G401.6 (cell line): ENCODE data around the gene MED25.

Experiments
- FAIRE-seq: peaks from 2 replicates; lab custom pipeline; 2012; peaks lifted over from hg19 to GRCh38; lab: Jason Lieb, UNC

MED25 gene

DNA sequence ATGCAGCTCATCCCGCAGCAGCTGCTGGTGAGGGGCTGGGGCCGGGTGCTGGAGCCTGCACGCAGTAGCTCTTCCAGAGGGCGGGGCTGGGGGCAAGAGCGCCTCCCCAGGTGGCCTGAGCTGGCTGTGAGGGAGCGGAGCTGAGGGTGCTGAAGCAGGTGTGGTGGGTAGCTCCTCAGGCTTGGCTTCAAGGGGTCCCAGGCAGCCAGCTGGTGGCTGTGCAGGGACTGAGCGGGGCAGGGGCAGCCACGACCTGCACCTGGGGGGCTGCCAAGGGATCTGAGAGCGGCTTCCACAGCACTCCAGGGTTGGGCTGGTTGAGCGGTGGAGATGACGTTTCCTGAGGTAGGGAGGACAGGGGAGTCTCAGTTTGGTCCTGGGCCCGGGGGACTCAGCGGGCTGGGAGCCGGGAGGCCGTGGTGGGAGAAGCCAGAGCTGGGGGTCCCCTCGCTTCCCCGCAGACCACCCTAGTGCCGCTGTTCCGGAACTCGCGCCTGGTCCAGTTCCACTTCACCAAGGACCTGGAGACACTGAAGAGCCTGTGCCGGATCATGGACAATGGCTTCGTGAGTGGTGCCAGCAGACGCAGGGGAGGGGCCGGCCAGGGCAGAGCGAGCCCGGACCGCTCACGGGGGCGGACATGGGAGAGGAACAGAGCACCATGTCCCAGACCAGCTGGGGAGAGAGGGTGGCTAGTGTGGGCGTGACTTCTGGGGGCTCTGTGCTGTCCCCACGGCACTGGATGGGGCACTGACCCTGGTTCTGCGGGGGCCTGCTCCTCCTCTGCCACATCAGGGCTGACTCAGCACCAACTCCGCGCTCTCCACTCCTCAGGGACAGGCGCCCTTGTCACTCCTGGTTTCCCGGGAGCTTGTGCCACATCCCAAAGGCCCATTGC, 40.2 kb downstream of the MED25 start:
- no peak for FAIRE-seq

DNA sequence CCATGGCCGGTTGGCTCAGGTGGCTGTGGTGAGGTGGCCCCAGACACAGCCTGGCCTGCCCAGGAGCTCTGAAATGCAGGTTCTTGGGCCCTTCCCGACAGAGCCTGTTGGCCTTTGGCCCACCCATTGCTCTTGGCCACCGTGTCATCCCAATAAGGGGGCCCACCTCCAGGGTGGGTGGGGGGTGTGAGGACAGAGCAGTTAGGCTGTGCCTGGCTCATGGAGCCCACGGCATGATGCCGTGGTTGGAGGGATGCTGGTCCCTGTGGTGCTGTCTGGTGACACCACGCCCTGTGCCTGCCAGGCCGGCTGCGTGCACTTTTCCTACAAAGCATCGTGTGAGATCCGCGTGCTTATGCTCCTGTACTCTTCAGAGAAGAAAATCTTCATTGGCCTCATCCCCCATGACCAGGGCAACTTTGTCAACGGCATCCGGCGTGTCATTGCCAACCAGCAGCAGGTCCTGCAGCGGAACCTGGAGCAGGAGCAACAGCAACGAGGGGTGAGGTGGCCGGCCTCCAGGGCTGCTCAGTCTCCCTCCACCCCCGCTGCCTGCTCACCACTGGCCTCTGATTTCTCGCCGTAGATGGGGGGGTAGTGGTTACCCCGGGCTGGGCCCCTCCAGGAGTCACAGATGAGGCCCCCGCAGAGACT, 41.7 kb downstream of the MED25 start:
- no peak for FAIRE-seq

DNA sequence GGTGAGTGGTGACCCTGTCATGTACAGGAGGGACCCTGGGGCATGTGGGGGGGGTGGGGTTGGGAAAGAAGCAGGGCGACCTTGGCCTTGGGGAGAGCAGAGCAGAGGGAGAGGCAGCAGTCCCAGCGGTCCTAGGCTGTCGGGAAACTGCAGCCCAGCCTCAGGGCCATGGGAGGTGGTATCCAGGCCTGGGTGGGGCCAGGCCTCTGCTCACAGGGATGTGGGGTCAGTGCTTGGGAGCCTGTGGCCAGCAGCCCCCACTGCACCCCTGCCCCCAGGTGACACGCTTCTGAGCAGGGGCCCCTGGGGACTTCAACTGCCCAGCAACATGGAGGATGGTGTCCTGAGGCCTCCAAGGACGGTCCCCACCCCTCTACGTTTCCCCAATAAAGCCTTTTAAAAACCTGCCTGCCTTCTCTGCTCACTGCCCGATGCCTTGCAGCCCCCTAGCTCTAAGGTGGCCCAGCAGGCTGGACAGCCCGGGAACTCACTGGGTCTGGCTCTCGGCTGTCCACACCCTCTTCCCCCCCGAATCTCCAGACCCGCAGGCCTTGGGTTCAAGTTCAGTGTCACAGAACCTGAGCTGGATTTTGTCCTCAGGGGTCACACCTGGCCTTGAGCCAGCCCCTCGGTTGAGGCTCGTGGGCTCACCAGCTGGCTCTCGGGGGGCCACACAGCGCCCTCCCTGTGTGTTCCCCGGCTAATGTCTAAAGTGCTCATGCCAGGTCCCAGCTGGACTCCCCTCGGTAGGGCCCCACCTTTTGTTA, 42.4 kb downstream of the MED25 start:
- FAIRE-seq, result no peak

DNA sequence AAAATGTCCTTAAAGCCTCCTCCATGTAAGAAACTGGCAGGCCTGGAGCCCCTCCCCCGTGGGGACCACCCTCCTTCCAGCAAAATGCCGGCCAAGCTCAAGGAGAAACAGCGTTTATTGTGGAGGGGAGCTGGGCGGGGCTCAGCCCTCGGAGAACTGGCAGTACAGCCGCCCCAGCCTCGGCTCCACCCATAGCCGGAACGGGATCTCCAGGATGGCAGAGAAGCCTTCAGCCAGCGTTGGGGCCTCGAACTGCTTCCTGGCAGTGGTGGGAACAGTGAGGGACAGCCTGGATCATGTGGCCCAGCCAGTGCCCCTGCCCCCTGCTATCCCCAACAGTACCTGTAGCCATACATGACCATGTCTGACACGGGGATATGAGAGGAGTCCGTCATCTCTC, 43.0 kb downstream of the MED25 start:
- peak; percentile 96 for FAIRE-seq

GRCh38 chr19:49861541-49862378, 43.7 kb downstream of the MED25 start:
- no peak for FAIRE-seq

DNA sequence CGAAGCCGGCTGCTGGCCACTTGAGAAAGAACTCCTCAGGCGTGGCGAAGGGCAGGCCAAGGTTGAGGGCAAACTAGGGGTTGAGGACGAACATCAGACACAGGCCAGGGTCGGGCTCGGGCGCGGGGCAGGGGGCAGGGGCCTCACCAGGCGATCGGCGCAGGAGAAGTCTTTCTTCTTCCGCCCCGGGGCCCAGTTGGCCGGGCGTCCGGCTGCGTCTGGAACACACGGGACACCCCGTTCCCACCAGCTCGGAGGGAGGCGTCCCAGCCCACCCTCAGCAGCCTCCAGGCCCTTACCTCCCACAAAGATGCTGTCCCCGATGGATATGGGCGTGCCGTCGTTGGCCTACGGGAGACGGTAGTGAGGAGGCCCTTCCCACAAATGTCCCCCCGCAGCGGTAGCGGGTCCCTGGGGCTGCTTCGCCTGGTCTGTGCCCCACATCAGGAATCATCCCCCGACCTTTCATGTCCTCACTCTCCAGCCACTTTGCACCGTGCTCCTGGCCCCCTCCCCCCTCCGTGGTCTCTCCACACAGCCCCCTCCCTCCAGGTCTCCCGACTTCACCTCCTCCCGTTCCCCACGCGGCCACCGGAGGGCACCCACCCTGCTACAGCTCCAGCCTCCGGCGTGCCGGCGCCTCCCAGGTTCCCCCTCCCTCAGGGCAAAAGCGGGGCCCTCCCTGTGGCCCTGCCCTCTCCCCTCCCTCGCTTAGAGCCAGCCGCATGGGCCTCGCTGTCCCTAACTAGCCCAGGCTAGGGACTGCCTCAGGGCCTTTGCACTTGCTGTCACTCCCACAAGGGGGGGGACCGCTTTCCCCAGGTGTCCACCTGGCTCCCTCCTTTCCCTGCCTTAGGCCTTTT, 44.5 kb downstream of the MED25 start:
- FAIRE-seq, result no peak

GRCh38 chr19:49863254-49863934, 45.3 kb downstream of the MED25 start:
- FAIRE-seq, result no peak

DNA sequence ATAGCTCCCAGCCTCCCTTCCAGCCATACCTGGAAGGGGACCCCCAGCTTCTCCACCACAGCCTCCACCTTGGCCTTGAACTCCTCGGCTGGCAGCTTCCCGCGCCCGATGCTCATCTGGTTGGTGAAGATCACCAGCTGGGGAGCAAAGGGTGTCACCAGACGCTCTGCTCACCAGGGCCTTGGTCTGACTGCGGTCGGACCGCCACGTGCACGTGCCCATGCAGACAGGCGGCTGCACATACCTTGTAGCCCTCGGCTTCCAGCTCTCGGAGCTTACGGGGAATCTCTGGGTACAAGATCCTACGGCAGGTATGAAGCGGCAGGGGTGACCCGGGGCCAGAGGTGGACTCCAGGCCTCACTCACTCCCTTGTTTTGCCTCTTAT, 45.8 kb downstream of the MED25 start:
- no peak for FAIRE-seq

DNA sequence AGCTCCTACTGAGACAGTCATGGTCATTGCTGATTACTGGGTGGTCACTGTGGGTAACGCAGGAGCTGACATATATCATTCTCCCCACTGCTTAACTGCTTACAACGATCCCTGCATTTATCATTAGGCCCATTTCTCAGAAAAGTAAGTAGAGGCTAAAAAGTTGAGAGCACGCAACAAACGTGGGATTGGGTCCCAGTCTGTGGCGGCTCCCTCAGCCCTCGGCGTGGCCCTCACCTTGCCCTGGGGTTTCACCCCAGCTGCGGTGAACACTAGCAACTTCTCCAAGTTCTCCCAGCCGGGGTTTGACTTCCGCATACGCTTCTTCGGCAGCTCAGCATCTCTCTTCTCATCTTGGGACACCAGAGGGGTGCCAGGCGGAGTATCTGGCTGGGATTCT, 46.8 kb downstream of the MED25 start:
- no peak for FAIRE-seq

- FAIRE-seq, result peak; percentile 93
Measured at GRCh38 chr19:49866933-49867782, 49.1 kb downstream of the MED25 start, which contains the start of gene PNKP. Gene PNKP (minus strand): TSS chr19:49867576. CDS start chr19:49867204, 372 bp downstream.

- FAIRE-seq, result no peak
Measured at GRCh38 chr19:49869009-49869483, 51.0 kb downstream of the MED25 start.

DNA sequence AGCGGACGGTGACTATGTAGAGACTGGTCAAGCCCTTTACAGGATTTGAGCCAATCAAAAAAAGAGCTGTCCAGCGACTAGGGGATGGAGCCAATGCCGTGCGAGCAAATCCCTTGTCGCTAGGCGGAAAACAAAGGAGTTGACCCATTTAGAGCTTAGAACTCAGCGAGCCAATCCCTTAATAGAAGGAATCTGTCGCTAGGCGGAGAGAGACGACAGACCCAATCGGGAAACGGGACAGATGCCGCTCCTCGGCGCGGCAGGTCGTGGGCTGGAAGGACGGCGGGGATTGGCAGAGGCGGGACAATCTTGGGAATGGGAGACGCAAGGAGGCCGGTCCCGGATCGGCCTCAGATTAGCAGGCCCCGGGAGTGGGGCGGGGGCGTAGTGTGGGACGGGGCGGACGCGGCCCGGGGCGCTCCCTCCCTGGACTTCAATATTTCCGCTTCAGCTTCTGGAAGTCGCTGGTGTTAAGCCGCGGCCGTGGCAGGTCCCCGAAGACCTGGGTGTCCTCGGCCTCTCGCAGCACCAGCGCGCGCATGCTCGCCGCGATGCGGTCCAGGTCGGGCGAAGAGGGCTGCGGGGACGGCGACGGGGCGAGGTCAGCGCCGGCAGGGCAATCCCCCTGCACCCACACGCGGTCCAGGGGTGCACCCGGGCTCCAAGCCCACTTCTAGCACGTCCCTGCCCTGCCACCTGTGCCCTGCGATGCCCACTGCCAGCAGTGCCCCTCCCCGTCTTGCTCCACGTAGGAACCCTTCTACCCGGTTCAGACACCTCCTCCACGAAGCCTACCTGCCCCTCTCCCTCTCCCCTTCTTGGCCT, 51.6 kb downstream of the MED25 start:
- FAIRE-seq, result peak; percentile 100

GRCh38 chr19:49870309-49870901, 52.3 kb downstream of the MED25 start:
- FAIRE-seq, result no peak

DNA sequence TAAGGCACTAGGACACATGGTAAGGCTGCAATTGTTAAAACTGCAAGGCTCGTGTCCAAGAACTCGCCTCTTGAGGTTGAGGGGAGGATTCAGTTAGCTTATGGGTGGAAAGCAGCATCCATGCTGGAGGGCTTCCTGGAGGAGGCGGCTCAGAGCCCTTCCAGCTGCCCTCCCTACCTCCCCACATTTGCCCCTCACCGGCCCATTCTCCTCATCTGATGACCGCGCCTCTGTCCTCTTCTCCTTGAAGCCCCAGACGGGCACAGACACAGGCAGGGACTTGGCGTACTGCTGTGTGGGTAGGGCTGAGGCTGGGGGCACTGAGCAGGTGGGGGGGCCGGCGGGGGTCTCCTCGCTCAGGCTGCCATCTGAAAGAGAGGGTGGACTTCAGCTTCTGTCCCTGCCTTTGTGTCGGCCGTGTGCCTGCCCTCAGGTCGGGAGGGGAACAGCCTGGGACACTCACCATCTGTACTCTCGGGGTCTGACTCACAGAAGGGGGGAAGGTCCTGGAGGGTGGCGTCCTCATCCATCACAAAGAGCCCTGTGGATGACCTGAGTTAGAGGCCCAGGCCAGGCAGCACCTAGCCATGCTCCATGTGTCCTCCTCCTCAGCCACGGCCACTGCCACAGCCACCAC, 53.4 kb downstream of the MED25 start:
- no peak for FAIRE-seq

- no peak for FAIRE-seq
Measured at GRCh38 chr19:49872245-49873128, 54.4 kb downstream of the MED25 start.

- no peak for FAIRE-seq
Measured at GRCh38 chr19:49873129-49873521, 55.0 kb downstream of the MED25 start.
